Fibroblast of pulmonary artery (primary cell): Measurements from ENCODE around the gene SFRP2.

Experiments
- DNase-seq: peaks from one replicate; pipeline ENCODE4 v3.0.0-alpha.2; 2010; ENCODE audit warnings: low read depth
- H3K4me3 ChIP-seq: replicated peaks from 2 replicates; pipeline ENCODE4 v1.5.1; 2011; ENCODE audit warnings: low read depth, mild to moderate bottlenecking, control low read depth, low read length, moderate library complexity
- TF ChIP-seq, protein P1 (sequence below): IDR thresholded peaks from 2 replicates; pipeline ENCODE4 v1.5.1; 2011; ENCODE audit warnings: mild to moderate bottlenecking, control low read depth, low read length, inconsistent platforms; ENCODE audit errors: missing control alignments

SFRP2 gene

GRCh38 chr4:153814789-153815188 is 25.9 kb upstream of the SFRP2 start:
- TF ChIP-seq, protein P1, sequence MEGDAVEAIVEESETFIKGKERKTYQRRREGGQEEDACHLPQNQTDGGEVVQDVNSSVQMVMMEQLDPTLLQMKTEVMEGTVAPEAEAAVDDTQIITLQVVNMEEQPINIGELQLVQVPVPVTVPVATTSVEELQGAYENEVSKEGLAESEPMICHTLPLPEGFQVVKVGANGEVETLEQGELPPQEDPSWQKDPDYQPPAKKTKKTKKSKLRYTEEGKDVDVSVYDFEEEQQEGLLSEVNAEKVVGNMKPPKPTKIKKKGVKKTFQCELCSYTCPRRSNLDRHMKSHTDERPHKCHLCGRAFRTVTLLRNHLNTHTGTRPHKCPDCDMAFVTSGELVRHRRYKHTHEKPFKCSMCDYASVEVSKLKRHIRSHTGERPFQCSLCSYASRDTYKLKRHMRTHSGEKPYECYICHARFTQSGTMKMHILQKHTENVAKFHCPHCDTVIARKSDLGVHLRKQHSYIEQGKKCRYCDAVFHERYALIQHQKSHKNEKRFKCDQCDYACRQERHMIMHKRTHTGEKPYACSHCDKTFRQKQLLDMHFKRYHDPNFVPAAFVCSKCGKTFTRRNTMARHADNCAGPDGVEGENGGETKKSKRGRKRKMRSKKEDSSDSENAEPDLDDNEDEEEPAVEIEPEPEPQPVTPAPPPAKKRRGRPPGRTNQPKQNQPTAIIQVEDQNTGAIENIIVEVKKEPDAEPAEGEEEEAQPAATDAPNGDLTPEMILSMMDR: no peak
- DNase-seq: no peak

DNA sequence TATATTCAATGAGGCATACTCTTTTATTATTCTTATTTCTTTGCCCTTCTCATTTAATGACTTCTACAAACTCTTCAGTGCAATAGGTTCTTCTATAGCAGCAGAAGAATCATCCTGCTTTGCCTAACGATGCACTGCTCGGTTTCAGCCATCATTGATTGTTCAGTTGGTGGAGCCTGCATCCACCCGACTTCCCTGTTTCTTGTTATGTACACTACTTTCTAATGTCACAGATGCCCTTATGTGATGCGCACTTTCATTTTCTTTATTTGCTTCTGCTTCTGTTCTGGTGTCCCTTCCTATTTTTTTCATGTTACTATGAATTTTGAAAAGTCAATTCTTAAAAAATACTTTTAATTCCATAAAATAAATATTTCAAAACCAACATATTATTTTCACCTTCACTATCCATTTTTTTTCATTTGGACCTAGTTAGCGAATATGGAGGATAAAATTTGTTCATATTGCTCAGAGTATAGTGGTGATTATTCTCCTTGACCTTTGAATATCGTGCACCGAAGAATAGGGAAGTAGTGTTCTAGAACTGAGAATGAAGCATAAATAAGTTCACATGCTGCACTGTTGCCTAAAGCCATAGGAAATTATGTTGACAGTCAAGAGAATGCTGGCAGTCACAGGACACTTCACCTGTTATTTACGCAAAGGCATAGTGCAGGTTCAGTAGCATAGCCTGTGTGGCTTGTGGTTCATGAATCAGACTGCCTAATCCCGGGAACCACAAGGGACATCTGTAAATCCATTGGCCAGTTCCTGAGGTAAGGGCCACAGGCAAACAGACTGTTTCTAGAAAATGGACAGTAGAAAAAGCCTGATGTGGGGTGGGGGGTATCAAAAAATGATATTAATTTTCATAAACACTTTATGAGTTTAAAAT is 21.3 kb upstream of the SFRP2 start:
- DNase-seq: no peak
- TF ChIP-seq, protein P1: no peak
- no peak overlapping the region for H3K4me3 ChIP-seq

More at GRCh38 chr4:153814789-153815188, 25.9 kb upstream of the SFRP2 start:
- H3K4me3 ChIP-seq: no peak overlapping the region

GRCh38 chr4:153809307-153809706 is 20.4 kb upstream of the SFRP2 start:
- no peak overlapping the region for H3K4me3 ChIP-seq
- TF ChIP-seq, protein P1: no peak
- no peak for DNase-seq

DNA sequence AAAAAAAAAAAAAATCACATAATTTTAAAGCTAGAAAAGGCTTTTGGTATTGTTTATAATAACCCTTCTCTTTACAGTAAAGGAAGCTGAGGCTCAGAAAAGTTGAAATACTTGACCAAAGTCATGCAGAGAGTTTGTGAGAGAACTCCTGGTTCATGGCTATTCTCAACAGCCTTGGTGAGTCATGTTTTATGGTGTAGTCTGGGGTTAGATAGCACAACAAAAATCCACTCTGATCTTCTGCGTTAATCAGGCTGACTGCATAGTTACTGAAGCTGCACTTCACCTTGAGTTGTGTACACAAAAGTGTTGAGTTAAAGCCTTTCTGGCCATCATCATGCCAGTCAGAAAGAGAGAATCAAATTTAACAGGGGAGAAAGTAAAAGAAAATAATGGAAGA is 19.3 kb upstream of the SFRP2 start:
- H3K4me3 ChIP-seq: no peak overlapping the region
- DNase-seq: no peak
- TF ChIP-seq, protein P1: no peak

- TF ChIP-seq, protein P1: no peak
- no peak overlapping the region for H3K4me3 ChIP-seq
- no peak for DNase-seq
Measured at GRCh38 chr4:153806073-153806472, 17.2 kb upstream of the SFRP2 start.

GRCh38 chr4:153804722-153805121 is 15.8 kb upstream of the SFRP2 start:
- H3K4me3 ChIP-seq: no peak overlapping the region
- no peak for DNase-seq
- TF ChIP-seq, protein P1: no peak

DNA sequence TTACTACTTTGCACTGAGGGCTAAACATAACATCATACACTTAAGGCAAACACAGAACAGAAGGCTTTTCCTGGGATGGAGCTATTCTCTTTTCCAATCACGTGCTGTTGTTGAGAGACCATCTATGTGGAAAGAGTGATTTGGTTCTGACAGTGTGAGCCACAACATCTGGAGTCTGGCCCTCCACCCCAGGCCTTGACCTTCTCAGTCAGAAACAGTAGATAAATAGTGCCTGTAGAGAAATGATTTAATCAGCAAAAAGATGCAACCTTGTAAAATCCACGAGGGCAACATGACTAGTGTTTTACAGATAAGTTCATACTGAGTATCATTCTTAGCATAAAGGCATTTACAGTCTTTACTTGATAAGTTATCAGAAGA is 10.8 kb upstream of the SFRP2 start:
- no peak overlapping the region for H3K4me3 ChIP-seq
- no peak for DNase-seq
- TF ChIP-seq, protein P1: no peak
